ENCODE results near the gene PLIN4.

PLIN4 gene

GRCh38 chr19:4555657-4556561 lies 37.6 kb upstream of the PLIN4 start:
- Histone ChIP-seq H3K4me3 (ENCODE audit: low read depth in 1 of 2, low read length in 2 of 2) (no peak overlapping the region), H3K36me3 (ENCODE audit: control insufficient read depth in 1 of 2, insufficient read depth in 2 of 2, low read length in 2 of 2) (peaks cover 0 to 3% of the 10 kb centered on the region in 2 donors), H3K4me1 (ENCODE audit: control insufficient read depth in 1 of 2, insufficient read depth in 2 of 2, low read length in 2 of 2) (peaks cover 0 to 3% of the 10 kb centered on the region in 2 donors), H3K9me3 (ENCODE audit: control insufficient read depth in 1 of 2, low read length in 2 of 2) (no peaks in the 10 kb centered on the region), H3K27me3 (ENCODE audit: control insufficient read depth in 1 of 2, insufficient read depth in 2 of 2, low read length in 2 of 2) (peaks cover 2 to 5% of the 10 kb centered on the region in 2 donors), H3K27ac (ENCODE audit: low read depth, low read length) (no peak overlapping the region), H3K9ac (ENCODE audit: low read depth in 1 of 2, low read length in 2 of 2) (no peak overlapping the region)

- H3K9me3 ChIP-seq (ENCODE audit: control insufficient read depth in 1 of 2, low read length in 2 of 2) = no peaks in the 10 kb centered on the region
- no peak overlapping the region for H3K9ac ChIP-seq (ENCODE audit: low read depth in 1 of 2, low read length in 2 of 2)
- H3K27ac ChIP-seq (ENCODE audit: low read depth, low read length) = no peak overlapping the region
- peaks cover 0 to 3% of the 10 kb centered on the region in 2 donors for H3K4me1 ChIP-seq (ENCODE audit: control insufficient read depth in 1 of 2, insufficient read depth in 2 of 2, low read length in 2 of 2)
- H3K27me3 ChIP-seq (ENCODE audit: control insufficient read depth in 1 of 2, insufficient read depth in 2 of 2, low read length in 2 of 2) = peaks cover 2 to 5% of the 10 kb centered on the region in 2 donors
- H3K36me3 ChIP-seq (ENCODE audit: control insufficient read depth in 1 of 2, insufficient read depth in 2 of 2, low read length in 2 of 2) = peaks cover 0 to 3% of the 10 kb centered on the region in 2 donors
- H3K4me3 ChIP-seq (ENCODE audit: low read depth in 1 of 2, low read length in 2 of 2) = no peak overlapping the region
These were observed 36.4 kb upstream of the PLIN4 start for GRCh38 chr19:4554717-4555116.

- Histone ChIP-seq H3K4me3 (ENCODE audit: low read depth in 1 of 2, low read length in 2 of 2) (no peak overlapping the region), H3K9me3 (ENCODE audit: control insufficient read depth in 1 of 2, low read length in 2 of 2) (no peaks in the 10 kb centered on the region), H3K27me3 (ENCODE audit: control insufficient read depth in 1 of 2, insufficient read depth in 2 of 2, low read length in 2 of 2) (peaks cover 2 to 5% of the 10 kb centered on the region in 2 donors), H3K9ac (ENCODE audit: low read depth in 1 of 2, low read length in 2 of 2) (no peak overlapping the region), H3K36me3 (ENCODE audit: control insufficient read depth in 1 of 2, insufficient read depth in 2 of 2, low read length in 2 of 2) (peaks cover 0 to 3% of the 10 kb centered on the region in 2 donors), H3K27ac (ENCODE audit: low read depth, low read length) (no peak overlapping the region), H3K4me1 (ENCODE audit: control insufficient read depth in 1 of 2, insufficient read depth in 2 of 2, low read length in 2 of 2) (peaks cover 0 to 3% of the 10 kb centered on the region in 2 donors)
These were observed 35.5 kb upstream of the PLIN4 start for GRCh38 chr19:4553775-4554174.

DNA sequence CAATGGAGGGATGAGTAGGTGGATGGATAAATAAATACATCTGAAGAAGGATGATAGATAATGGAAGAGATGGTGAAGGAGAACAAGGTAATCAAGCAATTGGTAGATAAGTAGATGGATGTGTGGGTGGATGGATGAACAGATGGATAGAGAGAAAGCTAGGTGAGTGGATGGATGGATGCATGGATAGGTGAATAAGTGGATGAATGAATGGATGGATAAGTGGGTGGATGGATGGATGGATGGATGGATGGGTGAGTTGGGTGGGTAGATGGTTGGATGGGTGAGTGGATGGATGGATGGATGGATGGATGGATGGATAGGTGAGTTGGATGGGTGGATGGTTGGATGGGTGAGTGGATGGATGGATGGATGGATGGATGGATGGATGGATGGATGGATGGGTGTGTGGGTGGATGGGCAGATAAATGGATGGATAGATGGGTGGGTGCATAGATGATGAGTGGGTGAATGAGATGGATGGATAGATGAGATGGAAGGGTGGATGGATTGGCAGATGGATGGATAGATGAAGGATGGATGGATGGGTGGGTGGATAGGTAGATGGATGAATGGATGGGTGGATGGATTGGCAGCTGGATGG lies 34.9 kb upstream of the PLIN4 start:
- Histone ChIP-seq H3K9me3 (ENCODE audit: control insufficient read depth in 1 of 2, low read length in 2 of 2) (no peaks in the 10 kb centered on the region), H3K36me3 (ENCODE audit: control insufficient read depth in 1 of 2, insufficient read depth in 2 of 2, low read length in 2 of 2) (peaks cover 0 to 3% of the 10 kb centered on the region in 2 donors), H3K9ac (ENCODE audit: low read depth in 1 of 2, low read length in 2 of 2) (no peak overlapping the region), H3K27me3 (ENCODE audit: control insufficient read depth in 1 of 2, insufficient read depth in 2 of 2, low read length in 2 of 2) (peaks cover 2 to 5% of the 10 kb centered on the region in 2 donors), H3K4me1 (ENCODE audit: control insufficient read depth in 1 of 2, insufficient read depth in 2 of 2, low read length in 2 of 2) (peaks cover 0 to 3% of the 10 kb centered on the region in 2 donors), H3K27ac (ENCODE audit: low read depth, low read length) (no peak overlapping the region), H3K4me3 (ENCODE audit: low read depth in 1 of 2, low read length in 2 of 2) (no peak overlapping the region)

DNA sequence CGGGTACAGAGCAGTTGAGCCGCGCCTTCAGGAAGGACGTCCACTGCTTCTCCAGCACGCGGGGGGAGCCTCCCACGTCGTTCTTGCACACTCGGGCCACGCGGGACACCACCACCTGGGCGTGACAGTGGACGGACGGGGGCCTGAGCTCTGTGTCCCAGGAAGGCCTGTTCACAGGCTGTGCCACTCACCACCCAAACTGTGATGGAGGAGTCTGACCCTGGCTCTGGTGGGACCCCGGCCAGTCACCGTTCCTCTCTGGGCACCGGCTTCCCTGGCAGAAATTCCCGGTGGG lies 34.2 kb upstream of the PLIN4 start:
- Histone ChIP-seq H3K4me1 (ENCODE audit: control insufficient read depth in 1 of 2, insufficient read depth in 2 of 2, low read length in 2 of 2) (peaks cover 0 to 3% of the 10 kb centered on the region in 2 donors), H3K36me3 (ENCODE audit: control insufficient read depth in 1 of 2, insufficient read depth in 2 of 2, low read length in 2 of 2) (peaks cover 0 to 3% of the 10 kb centered on the region in 2 donors), H3K27me3 (ENCODE audit: control insufficient read depth in 1 of 2, insufficient read depth in 2 of 2, low read length in 2 of 2) (peaks cover 0 to 2% of the 10 kb centered on the region in 2 donors), H3K9ac (ENCODE audit: low read depth in 1 of 2, low read length in 2 of 2) (no peak overlapping the region), H3K9me3 (ENCODE audit: control insufficient read depth in 1 of 2, low read length in 2 of 2) (no peaks in the 10 kb centered on the region), H3K27ac (ENCODE audit: low read depth, low read length) (no peak overlapping the region), H3K4me3 (ENCODE audit: low read depth in 1 of 2, low read length in 2 of 2) (no peak overlapping the region)

GRCh38 chr19:4550479-4551050 lies 32.3 kb upstream of the PLIN4 start:
- no peak overlapping the region for H3K27ac ChIP-seq (ENCODE audit: low read depth, low read length)
- no peaks in the 10 kb centered on the region for H3K9me3 ChIP-seq (ENCODE audit: control insufficient read depth in 1 of 2, low read length in 2 of 2)
- no peak overlapping the region for H3K9ac ChIP-seq (ENCODE audit: low read depth in 1 of 2, low read length in 2 of 2)
- peaks cover 0 to 2% of the 10 kb centered on the region in 2 donors for H3K27me3 ChIP-seq (ENCODE audit: control insufficient read depth in 1 of 2, insufficient read depth in 2 of 2, low read length in 2 of 2)
- peaks cover 6% of the 10 kb centered on the region in 2 donors for H3K4me1 ChIP-seq (ENCODE audit: control insufficient read depth in 1 of 2, insufficient read depth in 2 of 2, low read length in 2 of 2)
- no peak overlapping the region for H3K4me3 ChIP-seq (ENCODE audit: low read depth in 1 of 2, low read length in 2 of 2)
- peaks cover 0 to 3% of the 10 kb centered on the region in 2 donors for H3K36me3 ChIP-seq (ENCODE audit: control insufficient read depth in 1 of 2, insufficient read depth in 2 of 2, low read length in 2 of 2)

DNA sequence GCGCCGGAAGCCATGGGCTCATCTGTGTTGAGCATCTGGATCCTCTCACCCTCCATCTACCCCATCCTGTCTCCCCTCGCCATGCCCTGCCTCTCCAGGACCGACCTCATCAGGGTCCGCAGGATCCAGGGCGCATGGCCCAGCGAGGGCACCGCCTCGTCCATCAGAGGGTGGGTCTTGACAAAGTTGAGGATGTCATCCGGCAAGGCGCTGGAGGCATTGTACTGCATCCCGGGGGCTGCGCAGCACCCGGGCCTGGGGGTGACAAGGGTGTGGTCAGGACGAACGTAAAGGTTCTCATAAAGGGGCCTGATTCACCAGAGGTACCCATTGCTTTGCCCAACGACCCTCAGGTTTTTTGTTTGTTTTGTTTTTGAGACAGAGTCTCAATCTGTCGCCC lies 31.7 kb upstream of the PLIN4 start:
- Histone ChIP-seq H3K4me1 (ENCODE audit: control insufficient read depth in 1 of 2, insufficient read depth in 2 of 2, low read length in 2 of 2) (peaks cover 6% of the 10 kb centered on the region in 2 donors), H3K27me3 (ENCODE audit: control insufficient read depth in 1 of 2, insufficient read depth in 2 of 2, low read length in 2 of 2) (peaks cover 0 to 2% of the 10 kb centered on the region in 2 donors), H3K27ac (ENCODE audit: low read depth, low read length) (no peak overlapping the region), H3K9ac (ENCODE audit: low read depth in 1 of 2, low read length in 2 of 2) (no peak overlapping the region), H3K4me3 (ENCODE audit: low read depth in 1 of 2, low read length in 2 of 2) (no peak overlapping the region), H3K36me3 (ENCODE audit: control insufficient read depth in 1 of 2, insufficient read depth in 2 of 2, low read length in 2 of 2) (peaks cover 0 to 3% of the 10 kb centered on the region in 2 donors), H3K9me3 (ENCODE audit: control insufficient read depth in 1 of 2, low read length in 2 of 2) (no peaks in the 10 kb centered on the region)

DNA sequence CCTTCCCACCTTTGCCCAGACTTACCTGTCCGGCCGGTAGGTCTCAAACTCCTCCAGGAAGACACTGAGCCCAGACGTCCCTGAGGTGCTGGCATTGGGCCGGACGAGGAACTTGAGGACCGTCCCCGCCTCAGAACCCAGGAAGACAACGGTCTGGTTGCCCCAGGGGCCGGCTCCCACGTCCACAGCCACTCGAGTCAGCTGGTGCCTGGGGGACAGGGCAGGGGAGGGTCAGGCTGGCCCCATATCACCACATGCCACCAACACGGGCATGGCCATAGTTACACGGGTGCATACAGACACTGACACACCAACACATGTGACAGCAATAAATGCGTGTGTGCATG lies 29.9 kb upstream of the PLIN4 start:
- peaks cover 6% of the 10 kb centered on the region in 2 donors for H3K4me1 ChIP-seq (ENCODE audit: control insufficient read depth in 1 of 2, insufficient read depth in 2 of 2, low read length in 2 of 2)
- H3K9ac ChIP-seq (ENCODE audit: low read depth in 1 of 2, low read length in 2 of 2) = no peak overlapping the region
- H3K9me3 ChIP-seq (ENCODE audit: control insufficient read depth in 1 of 2, low read length in 2 of 2) = no peaks in the 10 kb centered on the region
- no peak overlapping the region for H3K27ac ChIP-seq (ENCODE audit: low read depth, low read length)
- H3K4me3 ChIP-seq (ENCODE audit: low read depth in 1 of 2, low read length in 2 of 2) = no peak overlapping the region
- no peaks in the 10 kb centered on the region for H3K36me3 ChIP-seq (ENCODE audit: control insufficient read depth in 1 of 2, insufficient read depth in 2 of 2, low read length in 2 of 2)
- H3K27me3 ChIP-seq (ENCODE audit: control insufficient read depth in 1 of 2, insufficient read depth in 2 of 2, low read length in 2 of 2) = peaks cover 0 to 2% of the 10 kb centered on the region in 2 donors

DNA sequence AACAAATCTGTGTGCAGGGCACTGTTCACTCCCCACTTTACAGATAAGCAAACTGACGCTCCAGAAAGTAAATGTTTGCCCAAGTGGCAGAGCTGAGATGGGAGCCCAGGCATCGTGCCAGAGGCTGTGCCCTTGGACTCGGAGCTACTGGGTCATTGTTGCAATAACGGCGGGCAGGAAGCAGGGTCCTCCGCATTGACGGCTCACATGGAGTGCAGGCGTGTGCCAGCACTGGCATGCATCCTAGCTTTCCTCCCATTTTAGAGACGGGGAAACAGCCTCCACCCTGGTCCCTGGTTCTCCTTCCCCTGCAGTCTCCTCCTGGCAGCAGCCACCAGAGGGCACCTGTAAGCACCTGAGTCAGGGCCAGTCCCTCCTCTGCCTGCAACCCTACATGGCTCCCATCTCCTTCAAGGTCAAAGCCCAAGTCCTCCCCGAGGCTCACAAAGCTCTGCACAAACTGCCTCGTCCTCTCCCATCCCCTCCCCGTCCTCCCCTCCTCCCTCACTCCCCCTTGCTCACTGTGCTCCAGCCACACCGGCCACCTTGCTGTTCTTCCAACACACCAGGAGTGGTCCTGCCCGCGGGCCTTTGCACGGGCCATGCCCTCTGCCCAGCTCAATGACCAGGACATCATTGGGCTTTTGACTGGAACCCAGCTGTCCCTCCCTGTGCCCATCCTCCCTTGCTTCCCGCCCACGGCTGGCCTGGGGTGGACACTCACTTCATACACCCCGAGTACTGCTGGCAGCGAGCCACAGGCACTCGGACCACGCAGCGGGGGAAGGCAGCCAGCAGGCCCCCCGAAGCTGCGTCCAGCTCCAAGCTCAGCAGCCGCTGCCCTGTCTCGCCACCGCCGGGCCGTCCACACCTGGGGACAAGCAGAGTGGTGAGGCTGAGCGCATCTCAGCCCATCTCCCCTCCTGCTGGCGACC lies 29.3 kb upstream of the PLIN4 start:
- Histone ChIP-seq H3K36me3 (ENCODE audit: control insufficient read depth in 1 of 2, insufficient read depth in 2 of 2, low read length in 2 of 2) (no peaks in the 10 kb centered on the region), H3K4me1 (ENCODE audit: control insufficient read depth in 1 of 2, insufficient read depth in 2 of 2, low read length in 2 of 2) (peaks cover 6% of the 10 kb centered on the region in 2 donors), H3K9ac (ENCODE audit: low read depth in 1 of 2, low read length in 2 of 2) (no peak overlapping the region), H3K4me3 (ENCODE audit: low read depth in 1 of 2, low read length in 2 of 2) (no peak overlapping the region), H3K27me3 (ENCODE audit: control insufficient read depth in 1 of 2, insufficient read depth in 2 of 2, low read length in 2 of 2) (no peaks in the 10 kb centered on the region), H3K27ac (ENCODE audit: low read depth, low read length) (no peak overlapping the region), H3K9me3 (ENCODE audit: control insufficient read depth in 1 of 2, low read length in 2 of 2) (no peaks in the 10 kb centered on the region)

Measured in duodenal mucosa (tissue), 2 donors.